Measurements from ENCODE around the gene ZNF839. TPM values are rescaled to one million over a fixed set of nuclear protein-coding genes. Genes with fewer than 3 reads are reported as not detected.

Gene ZNF839
- total and polyA plus RNA-seq, 2 of the 4 experiments (the other 2 are of a cell fraction): 5.7 to 10.7 TPM

DNA sequence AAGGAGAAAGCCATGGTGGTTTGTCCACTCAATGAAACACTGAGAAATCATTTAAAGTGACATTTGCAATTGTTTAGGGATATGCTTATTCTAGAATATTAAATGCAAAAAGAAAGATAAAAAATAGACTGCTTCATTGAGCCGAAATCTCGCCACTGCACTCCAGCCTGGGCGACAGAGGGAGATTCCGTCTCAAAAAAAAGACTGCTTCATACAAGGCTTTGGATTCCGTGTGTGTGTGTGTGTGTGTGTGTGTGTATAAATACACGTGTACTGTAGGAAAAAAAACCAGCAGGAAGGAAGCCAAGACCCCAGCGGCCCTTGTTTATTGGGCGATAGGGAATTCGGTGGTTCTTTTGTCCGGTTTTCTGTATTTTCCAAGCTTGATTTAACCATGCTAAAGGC, 3.2 kb upstream of the ZNF839 start:
- in situ Hi-C loops (cut with MboI; ENCODE audit: low sequenced_read_pairs) (loop anchor here (10.0 to 25.0 kb wide), 4 partner anchors 172 to 554 kb away; partner anchors contain the start of genes DYNC1H1, HSP90AA1 and PPP2R5C), intact Hi-C loops (cut with micrococcal nuclease) (no loop called here), dilution Hi-C loops (cut with HindIII; ENCODE audit: low sequenced_read_pairs, unreplicated experiment) (no loop called here)
- Histone ChIP-seq H4K20me1 (ENCODE audit: insufficient read depth, low read length) (no peaks in the 10 kb centered on the region), H3K27ac (ENCODE audit: insufficient read depth, low read length) (peak overlapping the region; percentile 49), H3K9ac (ENCODE audit: low read depth, low read length) (peak overlapping the region; percentile 52), H4K8ac (ENCODE audit: low read depth in 2 of 2, low read length in 2 of 2) (peak overlapping the region in 1 of 2 experiments; percentile 67; a peak in 3 of 4 replicates), H4K91ac (ENCODE audit: insufficient read depth, low read depth, low read length) (peak overlapping the region; percentile 2; the same call in 1 of the 2 replicates), H3K56ac (ENCODE audit: extremely low read depth, insufficient read depth, low read length) (peak overlapping the region; percentile 48), H3K36me3 (ENCODE audit: control insufficient read depth, insufficient read depth, low read length) (no peaks in the 10 kb centered on the region), H2AK5ac (ENCODE audit: low read depth, low read length) (no peak overlapping the region), H3K27me3 (ENCODE audit: control insufficient read depth, insufficient read depth, low read length) (no peaks in the 10 kb centered on the region), H3K4ac (ENCODE audit: low read depth, low read length) (peak overlapping the region; percentile 38), H4K5ac (ENCODE audit: low read depth, low read length) (peak overlapping the region; percentile 62), H3K79me1 (ENCODE audit: low read depth in 1 of 2, low read length in 2 of 2) (peaks cover 14 to 25% of the 10 kb centered on the region in 2 experiments; a peak in 3 of 4 replicates), H2BK20ac (ENCODE audit: low read depth, low read length) (0 out of 2 replicates have a peak overlapping the region, but pooled peaks have one; percentile 9), H2AK9ac (replicated peaks; ENCODE audit: low read depth, low read length, poor library complexity) (peak overlapping the region; percentile 0), H2BK15ac (ENCODE audit: low read depth, low read length) (no peak overlapping the region), H3K14ac (replicated peaks; ENCODE audit: low read depth, low read length) (peak overlapping the region; percentile 17), H3K9me3 (ENCODE audit: control insufficient read depth, insufficient read depth, low read length) (no peaks in the 10 kb centered on the region), H2BK5ac (ENCODE audit: low read depth, low read length, poor library complexity, severe bottlenecking) (peak overlapping the region; percentile 66), H3K18ac (ENCODE audit: low read depth, low read length) (peak overlapping the region; percentile 67), H3K23ac (ENCODE audit: low read depth, low read length) (peak overlapping the region; percentile 8; the same call in 1 of the 2 replicates), H2BK120ac (ENCODE audit: low read depth, low read length) (peak overlapping the region; percentile 13), H3K4me3 (ENCODE audit: insufficient read depth, low read depth, low read length) (peak overlapping the region; percentile 45), H3K4me1 (ENCODE audit: control insufficient read depth, insufficient read depth, low read length) (peaks cover 15% of the 10 kb centered on the region), H2AFZ (replicated peaks; ENCODE audit: low read length, poor library complexity) (peak overlapping the region; percentile 94), H3K9me1 (ENCODE audit: insufficient read depth, low read length) (peaks cover 20% of the 10 kb centered on the region), H3K4me2 (ENCODE audit: low read depth, low read length) (peak overlapping the region; percentile 92)
- TF ChIP-seq CEBPB (IDR thresholded peaks at IDR 0.05; ENCODE audit: low read depth, low read length) (no peak), MAFK (IDR thresholded peaks at IDR 0.05; ENCODE audit: low read depth, low read length) (no peak), RFX5 (IDR thresholded peaks at IDR 0.05; ENCODE audit: low read depth, low read length) (no peak), BHLHE40 (IDR thresholded peaks at IDR 0.05; ENCODE audit: low read depth, low read length) (no peak)
- TF ChIP-seq, protein P1, sequence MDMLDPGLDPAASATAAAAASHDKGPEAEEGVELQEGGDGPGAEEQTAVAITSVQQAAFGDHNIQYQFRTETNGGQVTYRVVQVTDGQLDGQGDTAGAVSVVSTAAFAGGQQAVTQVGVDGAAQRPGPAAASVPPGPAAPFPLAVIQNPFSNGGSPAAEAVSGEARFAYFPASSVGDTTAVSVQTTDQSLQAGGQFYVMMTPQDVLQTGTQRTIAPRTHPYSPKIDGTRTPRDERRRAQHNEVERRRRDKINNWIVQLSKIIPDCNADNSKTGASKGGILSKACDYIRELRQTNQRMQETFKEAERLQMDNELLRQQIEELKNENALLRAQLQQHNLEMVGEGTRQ (IDR thresholded peaks at IDR 0.05; ENCODE audit: low read depth, low read length): no peak
- TF ChIP-seq, protein P2, sequence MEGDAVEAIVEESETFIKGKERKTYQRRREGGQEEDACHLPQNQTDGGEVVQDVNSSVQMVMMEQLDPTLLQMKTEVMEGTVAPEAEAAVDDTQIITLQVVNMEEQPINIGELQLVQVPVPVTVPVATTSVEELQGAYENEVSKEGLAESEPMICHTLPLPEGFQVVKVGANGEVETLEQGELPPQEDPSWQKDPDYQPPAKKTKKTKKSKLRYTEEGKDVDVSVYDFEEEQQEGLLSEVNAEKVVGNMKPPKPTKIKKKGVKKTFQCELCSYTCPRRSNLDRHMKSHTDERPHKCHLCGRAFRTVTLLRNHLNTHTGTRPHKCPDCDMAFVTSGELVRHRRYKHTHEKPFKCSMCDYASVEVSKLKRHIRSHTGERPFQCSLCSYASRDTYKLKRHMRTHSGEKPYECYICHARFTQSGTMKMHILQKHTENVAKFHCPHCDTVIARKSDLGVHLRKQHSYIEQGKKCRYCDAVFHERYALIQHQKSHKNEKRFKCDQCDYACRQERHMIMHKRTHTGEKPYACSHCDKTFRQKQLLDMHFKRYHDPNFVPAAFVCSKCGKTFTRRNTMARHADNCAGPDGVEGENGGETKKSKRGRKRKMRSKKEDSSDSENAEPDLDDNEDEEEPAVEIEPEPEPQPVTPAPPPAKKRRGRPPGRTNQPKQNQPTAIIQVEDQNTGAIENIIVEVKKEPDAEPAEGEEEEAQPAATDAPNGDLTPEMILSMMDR (conservative IDR thresholded peaks at IDR 0.05; ENCODE audit: low read depth, low read length): no peak
- WGBS, 2 experiments (ENCODE audit: extremely low coverage in 2 of 2, insufficient read length in 1 of 2): 5% methylated on average over 4 of the region's 10 CpGs; no CpG with 5 or more reads in 1 of the 2 experiments
- no TSS peak for BruUV-seq (replicated peaks)
- POLR2A ChIA-PET (ENCODE audit: unreplicated experiment): interaction anchor here (0.6 kb wide), 1 partner anchor 38 kb away, joined by 3 read pairs; no protein-coding TSS in a partner anchor
- CTCF ChIA-PET: interaction anchor here (0.6 kb wide), 3 partner anchors 98 to 625 kb away, joined by 3 read pairs; no protein-coding TSS in a partner anchor
- ATAC-seq (ENCODE audit: low read depth) (no peak), DNase-seq (peak; percentile 75)

Measured in IMR-90 (cell line).